GM10266 (cell line): ENCODE data around the gene AMIGO3.
A peak's percentile ranks its signal among the peaks of the same experiment; 100 is the strongest.
"Not testable (repeated sequence)": the region's sequence is repeated elsewhere in the genome, so short reads cannot be mapped to it uniquely, and the experiment has no call there.

Experiments used
- DNase-seq: peaks from one replicate; pipeline ENCODE4 v3.0.0; 2012; ENCODE audit errors: extremely low spot score
- TF ChIP-seq, protein P1 (sequence below): IDR thresholded peaks from 2 replicates; pipeline ENCODE4 v1.5.1; 2012; ENCODE audit warnings: mild to moderate bottlenecking, low read depth; ENCODE audit not compliant: control insufficient read depth, insufficient read depth; ENCODE audit errors: missing control alignments

AMIGO3 gene

DNA sequence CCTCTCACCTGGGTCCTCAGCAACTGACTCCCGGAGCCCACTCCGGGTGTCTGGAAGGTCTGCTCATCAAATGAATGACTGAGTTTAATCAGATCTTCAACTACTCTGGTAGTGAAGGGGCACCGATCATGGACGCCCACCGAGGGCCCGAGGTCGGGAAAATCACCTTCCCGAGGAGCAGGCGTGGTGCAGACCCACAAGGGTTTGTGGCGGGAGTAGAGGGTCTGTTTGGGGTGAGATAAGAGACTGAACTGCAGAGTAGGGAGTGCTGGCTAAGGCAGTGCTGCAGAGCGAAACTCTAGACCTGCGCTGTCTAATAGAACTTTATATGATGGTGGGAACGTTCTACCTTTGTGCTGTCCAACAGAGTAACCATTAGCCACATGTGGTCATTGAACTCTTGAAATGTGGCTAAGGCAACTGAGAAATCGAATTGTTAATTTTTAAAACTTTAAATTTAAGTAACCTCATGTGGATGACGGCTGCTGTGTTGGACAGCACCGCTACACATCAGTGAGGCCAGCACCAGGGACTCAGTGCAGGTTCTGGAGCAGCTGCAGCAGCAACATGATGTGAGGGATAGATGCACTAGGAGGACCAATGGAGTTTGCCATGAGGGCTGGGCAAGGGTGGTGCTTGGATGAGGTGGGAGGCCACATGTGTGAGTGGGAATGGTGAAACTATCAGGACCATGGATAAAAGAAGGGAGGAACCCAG, 29.4 kb downstream of the AMIGO3 start:
- DNase-seq: not testable (repeated sequence)

DNA sequence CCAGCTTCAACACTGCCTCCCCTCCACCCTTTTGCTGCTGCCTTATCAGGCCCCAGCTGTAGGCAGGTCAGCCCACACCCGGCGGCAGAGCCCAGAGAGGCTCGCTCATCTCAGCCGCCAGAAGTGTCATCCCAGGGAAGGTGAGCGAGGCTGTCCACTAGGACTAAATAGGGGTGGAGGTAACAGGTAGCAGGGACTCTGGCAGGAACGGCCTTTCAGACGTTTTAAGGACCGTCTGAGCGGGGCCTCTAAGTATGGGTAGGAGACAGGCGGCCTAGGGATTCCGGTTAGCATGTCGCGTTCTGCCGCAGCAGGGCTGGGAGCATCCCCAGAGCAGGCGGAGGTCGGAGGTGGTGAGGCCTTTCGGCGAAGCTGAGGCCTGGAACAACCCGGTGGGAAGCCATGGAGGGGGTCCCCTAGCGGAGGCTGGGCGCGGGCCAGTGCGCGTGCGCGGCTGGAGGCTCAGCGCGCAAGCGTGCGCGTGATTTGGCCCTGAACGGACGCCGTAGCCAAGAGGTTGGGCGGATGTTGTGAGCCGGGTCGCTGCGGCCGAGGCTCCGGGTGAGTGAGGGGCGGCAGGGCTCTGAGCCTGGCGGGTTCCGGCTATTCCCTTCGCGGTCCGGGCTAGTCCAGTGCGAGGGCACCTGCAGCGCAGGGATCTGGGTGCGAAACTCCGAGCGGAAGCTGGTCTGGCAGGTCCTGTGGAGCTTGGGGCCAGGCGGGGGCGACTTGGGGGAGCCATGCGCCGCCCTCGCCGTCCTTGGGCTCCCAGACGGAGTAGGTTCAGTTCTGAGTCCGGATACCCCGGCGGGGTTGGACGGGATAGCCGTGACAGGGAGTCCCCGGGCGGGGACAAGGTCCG, 30.2 kb downstream of the AMIGO3 start, which contains the start of the genes MST1 and RNF123:
Gene MST1, minus strand, starts transcription at position 429 of the 862 bp plus-strand sequence. CDS start 783 bp downstream, outside the sequence.
Gene RNF123, plus strand, starts transcription at position 512 of the 862 bp plus-strand sequence. CDS start 1,609 bp downstream, outside the sequence.
- DNase-seq: peak; percentile 93
- TF ChIP-seq, protein P1, sequence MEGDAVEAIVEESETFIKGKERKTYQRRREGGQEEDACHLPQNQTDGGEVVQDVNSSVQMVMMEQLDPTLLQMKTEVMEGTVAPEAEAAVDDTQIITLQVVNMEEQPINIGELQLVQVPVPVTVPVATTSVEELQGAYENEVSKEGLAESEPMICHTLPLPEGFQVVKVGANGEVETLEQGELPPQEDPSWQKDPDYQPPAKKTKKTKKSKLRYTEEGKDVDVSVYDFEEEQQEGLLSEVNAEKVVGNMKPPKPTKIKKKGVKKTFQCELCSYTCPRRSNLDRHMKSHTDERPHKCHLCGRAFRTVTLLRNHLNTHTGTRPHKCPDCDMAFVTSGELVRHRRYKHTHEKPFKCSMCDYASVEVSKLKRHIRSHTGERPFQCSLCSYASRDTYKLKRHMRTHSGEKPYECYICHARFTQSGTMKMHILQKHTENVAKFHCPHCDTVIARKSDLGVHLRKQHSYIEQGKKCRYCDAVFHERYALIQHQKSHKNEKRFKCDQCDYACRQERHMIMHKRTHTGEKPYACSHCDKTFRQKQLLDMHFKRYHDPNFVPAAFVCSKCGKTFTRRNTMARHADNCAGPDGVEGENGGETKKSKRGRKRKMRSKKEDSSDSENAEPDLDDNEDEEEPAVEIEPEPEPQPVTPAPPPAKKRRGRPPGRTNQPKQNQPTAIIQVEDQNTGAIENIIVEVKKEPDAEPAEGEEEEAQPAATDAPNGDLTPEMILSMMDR: peak; percentile 35

DNA sequence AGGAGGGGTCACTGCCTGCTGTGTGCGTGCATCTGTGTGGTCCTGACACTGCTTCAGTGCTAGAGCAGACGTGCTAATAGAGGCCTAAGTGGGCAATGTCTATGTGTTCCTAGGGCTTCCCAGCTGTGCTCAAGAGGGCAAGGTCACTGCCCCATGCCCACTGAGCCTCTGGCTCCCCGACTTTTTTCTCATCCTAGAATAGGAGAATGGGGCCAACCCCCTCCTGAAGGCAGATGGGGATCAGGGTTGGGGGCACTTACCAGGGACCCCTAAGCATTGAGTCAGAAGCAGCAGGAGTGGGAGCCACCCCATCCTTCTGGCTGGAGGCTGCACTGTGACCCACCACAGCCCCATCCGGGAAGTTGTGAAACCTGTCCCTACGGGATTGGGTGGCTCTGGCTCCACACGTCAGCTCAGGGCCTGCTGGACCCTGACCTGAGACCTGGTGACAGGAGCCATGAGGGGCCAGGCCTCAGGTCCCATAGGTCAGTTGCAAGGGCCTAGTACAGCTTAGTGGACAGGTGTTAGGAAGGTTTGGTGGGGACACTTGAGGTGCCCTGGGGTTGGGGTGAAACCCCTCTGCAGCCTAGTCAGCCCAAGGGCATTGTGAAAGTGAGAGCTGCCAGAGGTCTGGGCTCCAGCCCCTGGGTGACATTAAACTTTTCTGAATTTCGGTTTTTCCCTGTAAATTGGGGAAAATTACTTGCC, 31.0 kb downstream of the AMIGO3 start:
- not testable (repeated sequence) for DNase-seq

DNA sequence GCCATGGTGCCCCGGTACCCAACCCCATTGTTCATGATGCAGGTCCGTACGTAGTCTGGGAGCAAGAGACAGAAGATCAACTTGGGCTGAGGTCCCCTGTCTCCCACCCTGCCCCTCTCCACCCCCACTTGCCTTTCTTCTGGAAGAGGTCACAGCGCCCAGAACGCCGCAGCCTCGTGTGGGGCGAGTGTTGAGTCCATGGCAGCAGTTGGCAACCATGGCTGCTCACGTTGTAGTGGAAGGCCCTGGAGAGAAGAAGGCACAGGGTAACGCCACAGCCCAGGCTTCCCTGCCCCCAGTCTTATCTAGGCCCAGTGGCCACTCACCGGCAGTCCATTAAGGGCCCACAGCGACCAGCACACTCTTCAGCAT, 32.1 kb downstream of the AMIGO3 start:
- not testable (repeated sequence) for DNase-seq

DNA sequence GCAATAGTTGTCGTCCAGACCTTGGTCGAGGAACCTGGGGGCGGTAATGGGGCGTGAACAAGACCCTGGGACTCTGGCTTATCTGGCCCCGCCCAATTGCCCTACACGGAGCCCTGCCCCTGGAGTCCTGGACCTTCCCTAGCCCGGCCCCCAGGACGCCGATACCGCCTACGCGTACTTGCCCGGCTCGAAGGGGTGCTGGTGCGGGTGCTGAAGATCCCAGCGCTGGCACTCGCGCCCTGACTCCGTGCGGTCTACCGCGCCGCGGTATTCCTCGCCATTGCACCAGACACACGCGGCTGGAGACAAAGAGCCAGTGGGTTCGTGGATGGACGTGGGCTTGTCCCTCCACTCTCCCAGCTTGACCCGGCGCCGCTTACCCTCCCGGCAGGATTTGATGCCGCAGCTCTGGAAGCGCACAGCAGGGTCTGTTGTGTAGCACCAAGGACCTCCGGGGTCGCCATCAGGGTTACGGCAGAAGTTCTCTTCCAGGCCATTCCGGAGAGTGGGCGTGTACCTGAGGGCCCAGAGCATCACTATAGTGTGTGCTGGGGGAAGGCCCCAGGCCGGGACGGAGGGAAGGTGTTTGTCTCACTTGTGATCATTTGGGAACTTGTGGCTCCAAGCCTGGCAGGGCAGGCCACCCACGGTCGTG, 32.6 kb downstream of the AMIGO3 start:
- not testable (repeated sequence) for DNase-seq

DNA sequence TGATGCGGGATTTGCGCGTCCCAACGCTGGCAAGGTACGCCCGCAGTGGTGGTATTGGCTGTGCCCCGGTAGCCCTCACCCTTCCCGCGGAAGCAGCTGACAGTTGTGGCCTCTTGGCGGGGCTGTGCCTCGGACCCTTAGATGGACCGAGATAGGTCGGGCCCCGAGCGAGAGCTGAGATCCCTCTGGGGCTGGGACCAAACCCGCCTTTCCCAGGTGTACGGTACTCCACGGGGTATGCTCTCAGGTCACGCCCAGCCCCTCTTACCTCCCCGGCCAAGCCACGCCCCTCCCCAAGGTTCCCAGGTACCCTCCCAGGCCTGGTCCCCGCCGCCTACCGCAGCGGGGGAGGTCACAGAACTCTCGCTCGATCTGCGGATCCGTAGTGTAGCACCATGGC, 33.1 kb downstream of the AMIGO3 start:
- DNase-seq: not testable (repeated sequence)

DNA sequence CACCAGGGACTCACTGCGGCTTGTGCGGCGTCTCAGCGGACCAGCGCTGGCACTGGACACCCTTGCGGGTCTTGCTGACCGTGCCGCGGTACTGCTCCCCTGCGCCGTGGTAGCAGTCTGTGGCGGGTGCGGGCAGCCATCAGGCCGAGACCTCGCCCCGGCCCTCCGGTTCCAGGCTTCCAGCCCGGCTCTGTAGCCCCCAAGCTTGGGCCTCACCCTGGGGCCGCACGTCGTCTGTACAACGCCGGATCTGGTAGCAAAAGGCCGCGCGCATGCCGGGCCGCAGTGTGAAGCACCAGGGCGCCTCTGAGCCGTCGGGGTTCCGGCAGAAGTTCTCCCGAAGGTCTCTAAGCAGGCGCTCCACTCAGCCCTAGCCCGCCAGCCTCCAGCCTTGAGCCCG, 33.6 kb downstream of the AMIGO3 start:
- not testable (repeated sequence) for DNase-seq

DNA sequence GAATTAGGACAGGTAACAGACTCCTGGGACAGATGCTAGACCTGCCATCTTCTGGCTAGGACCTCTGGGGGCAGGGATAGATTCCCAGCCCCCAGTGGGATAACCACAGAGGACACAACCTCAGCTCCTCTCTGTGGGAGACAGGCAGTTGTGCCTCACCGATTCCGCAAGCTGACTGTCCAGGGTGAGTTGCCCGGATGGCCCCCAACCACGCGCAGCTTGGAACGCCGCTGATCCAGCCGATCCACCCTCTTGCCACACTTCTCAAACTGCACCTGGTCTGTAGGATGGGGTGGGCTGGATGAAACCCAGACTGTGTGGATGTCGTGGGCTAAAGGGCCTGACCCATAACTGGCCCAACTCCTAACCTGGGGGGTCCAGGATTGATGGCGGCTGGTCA, 34.4 kb downstream of the AMIGO3 start:
- not testable (repeated sequence) for DNase-seq

DNA sequence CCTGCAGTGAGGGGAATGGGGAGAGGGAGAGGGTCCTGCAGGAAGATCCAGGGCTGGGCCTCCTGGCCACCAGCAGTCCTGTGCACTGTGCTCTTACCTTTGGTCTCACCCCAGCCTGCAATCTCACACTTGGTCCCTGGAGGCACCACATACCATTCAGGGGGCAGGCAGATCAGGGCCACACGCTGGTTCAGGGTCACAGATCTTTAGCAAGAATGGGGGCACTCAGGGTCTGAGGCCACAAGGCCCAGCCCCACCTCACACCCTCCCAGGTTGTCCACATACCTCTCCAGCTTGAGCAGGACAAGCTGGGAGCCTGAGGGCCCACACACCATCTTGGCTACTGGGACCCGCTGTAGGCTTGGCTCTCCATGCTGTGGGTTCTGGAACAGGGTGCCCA, 35.0 kb downstream of the AMIGO3 start:
- not testable (repeated sequence) for DNase-seq

DNA sequence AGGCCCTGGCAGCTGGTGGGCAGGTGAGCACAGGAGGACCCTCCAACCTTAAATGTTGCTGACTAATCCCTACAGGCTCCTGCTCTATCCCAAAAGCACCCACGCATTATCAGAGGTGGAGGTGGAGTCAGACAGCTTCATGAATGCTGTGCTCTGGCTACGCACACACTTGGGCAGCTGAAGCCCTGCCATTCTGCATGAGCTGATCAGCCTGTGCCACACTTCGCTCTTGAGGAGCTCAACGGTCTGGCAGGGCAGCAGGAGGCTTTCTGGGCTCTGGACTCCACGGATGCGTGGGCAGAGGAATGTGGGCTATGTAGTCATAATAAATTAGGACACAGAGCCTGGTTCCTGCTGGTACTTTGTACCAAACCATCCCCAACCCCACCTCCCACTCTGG, 36.3 kb downstream of the AMIGO3 start:
- no peak for DNase-seq
- TF ChIP-seq, protein P1: no peak

DNA sequence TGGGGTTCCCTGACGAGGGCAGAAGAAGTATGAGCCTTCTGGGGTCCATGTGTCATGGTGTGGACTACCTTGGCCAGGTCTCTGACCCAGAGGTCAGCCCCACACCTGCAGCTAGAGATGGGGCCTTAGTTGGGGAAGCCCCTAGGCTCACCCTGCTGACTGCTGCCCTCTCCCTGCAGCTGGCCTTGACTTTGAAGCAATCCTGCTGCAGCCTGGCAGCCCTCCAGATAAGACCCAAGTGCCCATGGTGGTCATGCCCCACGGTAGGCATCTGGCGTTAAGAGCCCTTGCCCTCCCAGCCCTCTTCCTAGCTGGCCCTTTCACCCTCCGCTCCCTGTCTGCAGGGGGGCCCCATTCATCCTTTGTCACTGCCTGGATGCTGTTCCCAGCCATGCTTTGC, 37.9 kb downstream of the AMIGO3 start:
- TF ChIP-seq, protein P1: no peak

More for the DNA sequence above, 37.9 kb downstream of the AMIGO3 start:
- no peak for DNase-seq
